Mesenchymal stem cell (in vitro differentiated cells and primary cell): Measurements from ENCODE around the gene ERBB3.
"Not testable (repeated sequence)": the region's sequence is repeated elsewhere in the genome, so short reads cannot be mapped to it uniquely, and the experiment has no call there.

Experiments
- DNase-seq: peaks from one replicate; pipeline ENCODE4 v3.0.0-alpha.2; 2013
- H2AFZ ChIP-seq: one replicate; pipeline ENCODE4 v1.6.1; 2013; ENCODE audit warnings: low read depth, mild to moderate bottlenecking, control low read depth, inconsistent platforms, low read length, moderate library complexity
- H2AK5ac ChIP-seq: 2 replicates; pipeline ENCODE4 v1.6.1; 2013; ENCODE audit warnings: low read length, moderate library complexity, mild to moderate bottlenecking, inconsistent platforms; ENCODE audit not compliant: severe bottlenecking
- H2BK120ac ChIP-seq: one replicate; pipeline ENCODE4 v1.6.1; 2013; ENCODE audit warnings: low read depth, mild to moderate bottlenecking, inconsistent platforms, low read length, moderate library complexity
- H2BK12ac ChIP-seq, 2 experiments: one replicate each; pipeline ENCODE4 v1.6.1; 2013; ENCODE audit warnings: inconsistent platforms in 2 of 2, low read length in 2 of 2, mild to moderate bottlenecking in 2 of 2, moderate library complexity in 2 of 2, control low read depth in 1 of 2
- H2BK15ac ChIP-seq: one replicate; pipeline ENCODE4 v1.6.1; 2013; ENCODE audit warnings: mild to moderate bottlenecking, low read depth, inconsistent platforms; ENCODE audit not compliant: poor library complexity, severe bottlenecking
- H2BK5ac ChIP-seq: 2 replicates; pipeline ENCODE4 v1.6.1; 2013; ENCODE audit warnings: low read depth, mild to moderate bottlenecking, low read length, control low read depth, inconsistent platforms; ENCODE audit not compliant: poor library complexity, severe bottlenecking
- H3K14ac ChIP-seq, 2 experiments: one replicate each; pipeline ENCODE4 v1.6.1; 2013; ENCODE audit warnings: inconsistent platforms in 2 of 2, low read length in 2 of 2, control low read depth in 1 of 2, mild to moderate bottlenecking in 1 of 2, moderate library complexity in 1 of 2
- H3K18ac ChIP-seq, 2 experiments: one replicate each; pipeline ENCODE4 v1.6.1; 2013; ENCODE audit warnings: inconsistent platforms in 2 of 2, low read length in 2 of 2, control low read depth in 1 of 2, low read depth in 1 of 2, mild to moderate bottlenecking in 1 of 2
- H3K23ac ChIP-seq, 2 experiments: one replicate each; pipeline ENCODE4 v1.6.1; 2013; ENCODE audit warnings: inconsistent platforms in 2 of 2, low read length in 2 of 2, mild to moderate bottlenecking in 2 of 2, moderate library complexity in 2 of 2, control low read depth in 1 of 2
- H3K27ac ChIP-seq: 2 replicates; pipeline ENCODE4 v1.5.1; 2013; ENCODE audit warnings: mild to moderate bottlenecking, moderate library complexity, low read length, control low read depth, inconsistent platforms; ENCODE audit not compliant: poor library complexity, severe bottlenecking
- H3K27me3 ChIP-seq, 2 experiments: 2 replicates each; pipeline versions ENCODE4 v1.6.1 to v1.7.0; 2013; ENCODE audit warnings: low read length in 2 of 2, mild to moderate bottlenecking in 2 of 2, moderate library complexity in 2 of 2, control low read depth in 1 of 2, inconsistent platforms in 1 of 2; ENCODE audit not compliant: control insufficient read depth in 1 of 2, insufficient read depth in 1 of 2
- H3K36me3 ChIP-seq, 2 experiments: 2 replicates each; pipeline versions ENCODE4 v1.6.1 to v1.7.0; 2013; ENCODE audit warnings: low read length in 2 of 2, control low read depth in 1 of 2, inconsistent platforms in 1 of 2, low read depth in 1 of 2, mild to moderate bottlenecking in 1 of 2; ENCODE audit not compliant: insufficient read depth in 2 of 2, control insufficient read depth in 1 of 2
- H3K4ac ChIP-seq, 2 experiments: one replicate each; pipeline ENCODE4 v1.6.1; 2013; ENCODE audit warnings: inconsistent platforms in 2 of 2, low read length in 2 of 2, mild to moderate bottlenecking in 2 of 2, moderate library complexity in 2 of 2, control low read depth in 1 of 2, low read depth in 1 of 2
- H3K4me1 ChIP-seq: 2 replicates; pipeline ENCODE4 v1.6.1; 2013; ENCODE audit warnings: low read depth, low read length, control low read depth; ENCODE audit not compliant: control insufficient read depth, insufficient read depth
- H3K4me2 ChIP-seq: 2 replicates; pipeline ENCODE4 v1.6.1; 2013; ENCODE audit warnings: low read length, mild to moderate bottlenecking, inconsistent platforms; ENCODE audit not compliant: poor library complexity, severe bottlenecking
- H3K4me3 ChIP-seq, 2 experiments: 2 replicates each; pipeline versions ENCODE4 v1.5.1 to v1.7.0; 2013; ENCODE audit warnings: low read length in 2 of 2, mild to moderate bottlenecking in 2 of 2, control low read depth in 1 of 2, low read depth in 1 of 2; ENCODE audit not compliant: insufficient read depth in 1 of 2
- H3K79me1 ChIP-seq: replicated peaks from 2 replicates; pipeline ENCODE4 v1.6.1; 2013; ENCODE audit warnings: mild to moderate bottlenecking, control low read depth, low read length, inconsistent platforms; ENCODE audit not compliant: poor library complexity, severe bottlenecking
- H3K9ac ChIP-seq: 2 replicates; pipeline ENCODE4 v1.7.0; 2013; ENCODE audit warnings: mild to moderate bottlenecking, low read length, moderate library complexity
- H3K9me3 ChIP-seq: 2 replicates; pipeline ENCODE4 v1.7.0; 2013; ENCODE audit warnings: mild to moderate bottlenecking, low read length; ENCODE audit not compliant: control insufficient read depth
- H4K8ac ChIP-seq: one replicate; pipeline ENCODE4 v1.6.1; 2013; ENCODE audit warnings: inconsistent platforms, mild to moderate bottlenecking, low read length, moderate library complexity
- H4K91ac ChIP-seq: one replicate; pipeline ENCODE4 v1.6.1; 2013; ENCODE audit warnings: mild to moderate bottlenecking, low read length, inconsistent platforms
- WGBS: methylation state at CpG from one replicate; pipeline ENCODE4 v1.1.7; 2013; ENCODE audit warnings: mixed read lengths; 5-methylcytosine and 5-hydroxymethylcytosine counted together

The ERBB3 gene

DNA sequence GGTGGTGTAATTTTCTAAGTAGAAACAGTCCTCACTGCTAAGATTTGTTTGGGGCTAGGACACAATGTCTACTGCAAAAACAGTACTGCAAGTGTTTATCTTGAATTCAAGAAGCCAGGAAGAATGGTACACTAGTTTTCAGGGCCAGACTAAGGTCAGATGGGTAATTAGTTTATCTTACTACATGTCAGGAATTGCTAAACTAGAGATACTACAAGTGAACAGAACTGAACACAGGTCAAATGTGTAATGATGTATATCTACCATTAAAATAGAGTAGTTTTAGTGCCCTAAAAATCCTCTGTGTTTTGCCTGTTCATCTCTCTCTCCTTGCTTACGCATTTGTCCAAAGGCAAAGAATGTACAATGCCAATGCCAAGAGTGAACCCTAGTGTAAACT, 34.1 kb downstream of the ERBB3 start:
- WGBS = 100% methylated on average over 1 of the region's 1 CpG
- peaks cover 34 to 59% of the 10 kb centered on the region in 2 experiments for H3K36me3 ChIP-seq
- no peak overlapping the region for H3K18ac ChIP-seq

DNA sequence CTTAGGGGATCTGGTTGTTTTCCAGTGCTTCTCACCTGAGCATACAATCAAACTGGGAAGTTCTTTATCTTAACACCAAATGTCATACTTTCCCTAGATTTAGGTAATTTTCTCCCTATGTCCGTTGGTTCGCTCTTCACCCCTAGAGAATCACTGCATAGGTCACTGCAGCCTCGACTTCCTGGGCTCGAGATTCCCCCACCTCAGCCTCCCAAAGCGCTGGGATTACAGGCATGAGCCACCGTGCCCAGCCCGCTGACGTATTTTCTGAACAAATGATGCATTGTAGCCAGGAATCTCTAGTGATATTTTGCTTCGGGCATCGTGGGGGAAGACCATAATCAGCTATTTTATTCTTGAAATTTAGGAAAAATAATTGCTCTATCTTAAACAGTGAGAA, 35.4 kb downstream of the ERBB3 start:
- Histone ChIP-seq H4K91ac (peak overlapping the region; percentile 1), H3K9ac (peak overlapping the region; percentile 99), H2BK15ac (no peak overlapping the region), H3K27me3 (no peaks in the 10 kb centered on the region), H3K23ac (no peak overlapping the region), H3K4ac (no peak overlapping the region), H4K8ac (peak overlapping the region; percentile 73), H2BK120ac (no peak overlapping the region), H2BK12ac (no peak overlapping the region), H3K79me1 (peaks cover 6% of the 10 kb centered on the region), H3K4me2 (peak overlapping the region; percentile 54), H2BK5ac (no peak overlapping the region), H3K27ac (no peak overlapping the region), H3K9me3 (no peaks in the 10 kb centered on the region), H2AFZ (no peak overlapping the region), H3K4me3 (peak overlapping the region in 1 of 2 experiments; percentile 86), H3K36me3 (peaks cover 23 to 53% of the 10 kb centered on the region in 2 experiments), H3K14ac (no peak overlapping the region), H3K4me1 (peaks cover 10% of the 10 kb centered on the region), H2AK5ac (no peak overlapping the region), H3K18ac (no peak overlapping the region)
- DNase-seq = no peak
- WGBS = 72% methylated on average over 8 of the region's 10 CpGs

More for the DNA sequence above, 34.1 kb downstream of the ERBB3 start:
- Histone ChIP-seq H3K4me2 (no peak overlapping the region), H3K4me3 (no peak overlapping the region), H3K79me1 (peaks cover 4% of the 10 kb centered on the region), H2BK5ac (no peak overlapping the region), H3K4ac (no peak overlapping the region), H4K91ac (no peak overlapping the region), H3K9ac (no peak overlapping the region), H3K23ac (no peak overlapping the region), H2BK120ac (no peak overlapping the region), H4K8ac (no peak overlapping the region), H3K4me1 (peaks cover 8% of the 10 kb centered on the region), H3K9me3 (no peaks in the 10 kb centered on the region), H2BK12ac (no peak overlapping the region), H2AK5ac (no peak overlapping the region), H2AFZ (no peak overlapping the region), H3K27me3 (no peaks in the 10 kb centered on the region), H3K27ac (no peak overlapping the region), H2BK15ac (no peak overlapping the region), H3K14ac (no peak overlapping the region)
- no peak for DNase-seq

DNA sequence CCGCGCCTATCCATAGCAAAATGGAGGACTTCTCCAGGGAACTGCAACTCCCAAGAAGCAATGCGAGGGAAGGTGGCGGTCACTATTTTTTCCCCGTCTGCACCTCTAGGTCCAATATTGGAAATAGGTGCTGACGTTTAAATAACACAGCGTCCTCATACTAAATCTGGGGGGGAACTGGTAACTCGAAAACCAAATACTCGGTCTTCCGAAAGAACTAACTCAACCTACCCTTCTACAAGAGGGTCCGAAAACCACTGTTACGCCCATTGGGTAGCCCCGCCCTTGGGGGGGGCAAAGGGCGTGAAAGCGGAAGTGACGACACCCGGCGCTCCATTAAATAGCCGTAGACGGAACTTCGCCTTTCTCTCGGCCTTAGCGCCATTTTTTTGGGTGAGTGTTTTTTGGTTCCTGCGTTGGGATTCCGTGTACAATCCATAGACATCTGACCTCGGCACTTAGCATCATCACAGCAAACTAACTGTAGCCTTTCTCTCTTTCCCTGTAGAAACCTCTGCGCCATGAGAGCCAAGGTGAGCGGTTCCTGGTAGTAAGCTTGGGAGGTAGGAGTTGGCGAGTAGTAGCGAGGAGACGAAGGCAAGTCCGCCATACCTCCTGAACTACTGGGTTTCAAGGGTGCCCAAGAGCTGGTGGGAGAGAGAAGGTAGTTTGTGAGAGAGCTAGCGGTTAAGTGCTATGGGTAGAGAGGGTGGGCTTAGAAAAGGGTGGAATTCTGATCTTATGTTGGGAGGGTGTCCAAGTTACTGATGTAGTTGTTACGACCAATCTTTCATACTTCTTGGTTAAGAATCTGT, 36.5 kb downstream of the ERBB3 start, which contains the start of gene RPL41:
RPL41 (plus strand) TSS at position 367 of the 815 bp plus-strand sequence.
- H3K9me3 ChIP-seq = no peaks in the 10 kb centered on the region
- H4K91ac ChIP-seq = peak within 1 kb of the TSS; percentile 83
- H3K9ac ChIP-seq = peak within 1 kb of the TSS; percentile 99
- peak within 1 kb of the TSS; percentile 57 for H2BK120ac ChIP-seq
- no peak within 1 kb of the TSS for H2BK15ac ChIP-seq
- DNase-seq = peak; percentile 96
- no peak within 1 kb of the TSS for H3K23ac ChIP-seq
- H2BK5ac ChIP-seq = peak within 1 kb of the TSS; percentile 77
- peak within 1 kb of the TSS; percentile 86 to 98 for H3K18ac ChIP-seq
- peak within 1 kb of the TSS; percentile 54 for H3K4me2 ChIP-seq
- H3K4me1 ChIP-seq = peaks cover 12% of the 10 kb centered on the region
- peak within 1 kb of the TSS; percentile 97 for H3K27ac ChIP-seq
- peaks cover 26 to 53% of the 10 kb centered on the region in 2 experiments for H3K36me3 ChIP-seq
- peak within 1 kb of the TSS; percentile 70 to 71 for H3K4ac ChIP-seq
- H2AK5ac ChIP-seq = peak within 1 kb of the TSS; percentile 14
- peak within 1 kb of the TSS; percentile 73 to 86 for H3K4me3 ChIP-seq
- H3K79me1 ChIP-seq = peaks cover 16% of the 10 kb centered on the region
- H3K27me3 ChIP-seq = no peaks in the 10 kb centered on the region
- H2AFZ ChIP-seq = peak within 1 kb of the TSS; percentile 43
- H2BK12ac ChIP-seq = no peak within 1 kb of the TSS
- H3K14ac ChIP-seq = peak within 1 kb of the TSS in 1 of 2 experiments; percentile 21
- peak within 1 kb of the TSS; percentile 80 for H4K8ac ChIP-seq
- under 1% methylated on average over 27 of the region's 34 CpGs for WGBS

DNA sequence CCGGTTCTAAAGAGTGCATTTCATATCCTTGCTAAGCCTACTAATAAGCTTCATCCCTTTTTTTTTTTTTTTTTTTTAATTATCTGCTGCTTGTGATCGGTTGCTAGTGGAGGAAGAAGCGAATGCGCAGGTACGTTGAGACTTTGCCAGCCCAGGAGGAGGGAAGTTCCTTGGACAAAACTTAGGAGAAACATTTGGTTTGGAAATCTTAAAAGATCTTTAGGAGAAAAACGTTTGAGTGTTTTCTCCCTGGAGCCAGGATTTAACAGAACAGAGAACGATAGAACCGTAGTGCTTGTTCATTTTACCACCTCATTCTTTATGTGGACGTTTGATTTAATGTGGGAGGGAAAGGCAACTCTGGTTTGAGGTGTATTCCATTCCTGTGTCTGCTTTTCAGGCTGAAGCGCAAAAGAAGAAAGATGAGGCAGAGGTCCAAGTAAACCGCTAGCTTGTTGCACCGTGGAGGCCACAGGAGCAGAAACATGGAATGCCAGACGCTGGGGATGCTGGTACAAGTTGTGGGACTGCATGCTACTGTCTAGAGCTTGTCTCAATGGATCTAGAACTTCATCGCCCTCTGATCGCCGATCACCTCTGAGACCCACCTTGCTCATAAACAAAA, 37.2 kb downstream of the ERBB3 start:
- not testable (repeated sequence) for H2BK120ac ChIP-seq, H2BK5ac ChIP-seq, H2AFZ ChIP-seq, H4K91ac ChIP-seq, H3K27me3 ChIP-seq, H4K8ac ChIP-seq, H3K14ac ChIP-seq, H3K23ac ChIP-seq, H2BK12ac ChIP-seq, H2BK15ac ChIP-seq, H3K9me3 ChIP-seq, H2AK5ac ChIP-seq
- Histone ChIP-seq H3K4me1 (peaks cover 12% of the 10 kb centered on the region), H3K79me1 (peaks cover 24% of the 10 kb centered on the region), H3K4ac (peak overlapping the region in 1 of 2 experiments; percentile 69), H3K4me3 (peak overlapping the region; percentile 73 to 86), H3K9ac (peak overlapping the region; percentile 99), H3K18ac (peak overlapping the region in 1 of 2 experiments; percentile 98), H3K36me3 (peaks cover 27 to 53% of the 10 kb centered on the region in 2 experiments), H3K27ac (peak overlapping the region; percentile 97), H3K4me2 (peak overlapping the region; percentile 49)
- 0% methylated on average over 5 of the region's 16 CpGs for WGBS
- DNase-seq = peak; percentile 13
